PC-9 (cell line): ENCODE results near the gene COL5A1. TPM values are rescaled to one million over a fixed set of nuclear protein-coding genes. Genes with fewer than 3 reads are reported as not detected.

Experiments
- BruUV-seq: library from RNA; stranded (reverse); fragments of 400-500 nt; replicated peaks from 2 replicates; lab custom pipeline; 2021; lab: Mats Ljungman, UMichigan
- CTCF ChIA-PET: fragments of 300-600 bp; sonication (Branson Sonifier 250); formaldehyde crosslinking; loops from one replicate; lab custom pipeline; 2022; ENCODE audit warnings: antibody characterized with exemption; lab: Charles Lee
- POLR2A ChIA-PET: fragments of 300-600 bp; sonication (Branson Sonifier 250); formaldehyde crosslinking; loops from one replicate; lab custom pipeline; 2022; ENCODE audit warnings: antibody characterized with exemption; ENCODE audit not compliant: unreplicated experiment; lab: Charles Lee
- DNase-seq, 2 experiments: peaks; one replicate each; pipeline versions ENCODE4 v3.0.0 to v3.0.0-alpha.2; 2015 to 2022; ENCODE audit warnings: mixed read lengths in 1 of 2
- H2AFZ ChIP-seq: fragments of 200-600 bp; sonication (generic); 2 replicates; pipeline ENCODE4 v1.8.1; 2017; ENCODE audit warnings: antibody characterized with exemption
- H3F3A ChIP-seq: fragments of 200-600 bp; sonication (generic); 2 replicates; pipeline ENCODE4 v1.8.1; 2017; ENCODE audit warnings: antibody characterized with exemption, mild to moderate bottlenecking, low read depth; ENCODE audit not compliant: insufficient read depth
- H3K27ac ChIP-seq: fragments of 200-600 bp; sonication (generic); 2 replicates; pipeline ENCODE4 v1.6.1; 2016; ENCODE audit warnings: mixed run types
- H3K27me3 ChIP-seq: fragments of 200-600 bp; sonication (generic); 2 replicates; pipeline ENCODE4 v1.6.1; 2016; ENCODE audit warnings: low read depth, mixed run types; ENCODE audit not compliant: insufficient read depth
- H3K36me3 ChIP-seq: fragments of 200-600 bp; sonication (generic); 2 replicates; pipeline ENCODE4 v1.6.1; 2016; ENCODE audit warnings: low read depth, mixed run types
- H3K4me1 ChIP-seq: fragments of 200-600 bp; sonication (generic); replicated peaks from 2 replicates; pipeline ENCODE4 v1.6.1; 2016; ENCODE audit warnings: mixed run types; ENCODE audit not compliant: insufficient read depth
- H3K4me2 ChIP-seq: fragments of 200-600 bp; sonication (generic); 2 replicates; pipeline ENCODE4 v1.6.1; 2017; ENCODE audit warnings: mixed run types
- H3K4me3 ChIP-seq: fragments of 200-600 bp; sonication (generic); 2 replicates; pipeline ENCODE4 v1.6.1; 2016; ENCODE audit warnings: mixed run types
- H3K79me2 ChIP-seq: fragments of 200-600 bp; sonication (generic); 2 replicates; pipeline ENCODE4 v1.6.1; 2017; ENCODE audit warnings: low read depth, mixed run types
- H3K9me2 ChIP-seq: fragments of 200-600 bp; sonication (generic); 2 replicates; pipeline ENCODE4 v1.8.1; 2017; ENCODE audit warnings: mild to moderate bottlenecking; ENCODE audit not compliant: insufficient read depth
- H3K9me3 ChIP-seq: fragments of 200-600 bp; sonication (generic); 2 replicates; pipeline ENCODE4 v1.8.1; 2016; ENCODE audit warnings: low read depth; ENCODE audit not compliant: insufficient read depth
- H4K20me1 ChIP-seq: fragments of 200-600 bp; sonication (generic); 2 replicates; pipeline ENCODE4 v1.8.1; 2017; ENCODE audit not compliant: insufficient read depth
- EZH2 ChIP-seq: fragments of 200-600 bp; sonication (generic); IDR thresholded peaks from 2 replicates; pipeline ENCODE4 v1.8.0; 2017; ENCODE audit warnings: antibody characterized with exemption, low read depth
- intact Hi-C: fragments of 100-400 bp; cut with micrococcal nuclease; formaldehyde crosslinking; loops from one replicate; pipeline ENCODE4 v1.10.0; 2022; ENCODE audit not compliant: unreplicated experiment
- total RNA-seq: library from RNA; stranded (reverse); gene quantifications from 2 replicates; pipeline ENCODE4 v1.2.3, GENCODE V29; 2021
- TF ChIP-seq, protein P1 (sequence below): fragments of 200-600 bp; sonication (generic); conservative IDR thresholded peaks from 2 replicates; pipeline ENCODE4 v1.6.1; 2017; ENCODE audit warnings: mixed run types, antibody characterized with exemption, mild to moderate bottlenecking, moderate library complexity

COL5A1 gene
- total RNA-seq, 1 experiment from 2014 or later, result 15.2 TPM

DNA sequence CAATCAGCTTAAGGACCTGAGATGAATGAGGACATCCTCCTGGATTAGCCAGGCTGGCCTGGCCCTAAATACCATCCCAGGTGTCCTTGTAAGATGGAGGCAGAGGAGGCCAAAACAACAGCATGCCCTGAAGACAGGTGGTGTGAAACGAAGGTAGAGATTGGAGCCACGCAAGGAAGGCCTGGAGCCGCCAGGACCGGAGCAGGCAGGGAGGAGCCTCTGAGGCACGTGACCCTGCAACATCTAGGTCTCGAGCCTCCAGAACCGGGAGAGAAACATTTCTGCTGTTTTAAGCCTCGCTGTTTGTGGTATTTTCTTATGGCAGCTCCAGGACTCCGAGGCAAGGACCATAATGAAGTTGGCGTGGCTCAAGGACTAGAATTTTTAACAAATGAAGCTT is 9.7 kb upstream of the COL5A1 start:
- H3K4me2 ChIP-seq, result no peak overlapping the region
- H3K9me3 ChIP-seq, result no peaks in the 10 kb centered on the region
- no peaks in the 10 kb centered on the region for H3K9me2 ChIP-seq
- no peaks in the 10 kb centered on the region for H3K4me1 ChIP-seq
- H3K36me3 ChIP-seq, result no peaks in the 10 kb centered on the region
- no peak overlapping the region for H3K27ac ChIP-seq
- BruUV-seq, result no TSS peak
- intact Hi-C loops, result no loop called here
- ChIA-PET POLR2A (no interaction called here), CTCF (no interaction called here)
- peaks cover 27% of the 10 kb centered on the region; the same call in 1 of the 2 replicates for H3K27me3 ChIP-seq
- no peaks in the 10 kb centered on the region for H3F3A ChIP-seq
- no peak for TF ChIP-seq EZH2
- TF ChIP-seq, protein P1, sequence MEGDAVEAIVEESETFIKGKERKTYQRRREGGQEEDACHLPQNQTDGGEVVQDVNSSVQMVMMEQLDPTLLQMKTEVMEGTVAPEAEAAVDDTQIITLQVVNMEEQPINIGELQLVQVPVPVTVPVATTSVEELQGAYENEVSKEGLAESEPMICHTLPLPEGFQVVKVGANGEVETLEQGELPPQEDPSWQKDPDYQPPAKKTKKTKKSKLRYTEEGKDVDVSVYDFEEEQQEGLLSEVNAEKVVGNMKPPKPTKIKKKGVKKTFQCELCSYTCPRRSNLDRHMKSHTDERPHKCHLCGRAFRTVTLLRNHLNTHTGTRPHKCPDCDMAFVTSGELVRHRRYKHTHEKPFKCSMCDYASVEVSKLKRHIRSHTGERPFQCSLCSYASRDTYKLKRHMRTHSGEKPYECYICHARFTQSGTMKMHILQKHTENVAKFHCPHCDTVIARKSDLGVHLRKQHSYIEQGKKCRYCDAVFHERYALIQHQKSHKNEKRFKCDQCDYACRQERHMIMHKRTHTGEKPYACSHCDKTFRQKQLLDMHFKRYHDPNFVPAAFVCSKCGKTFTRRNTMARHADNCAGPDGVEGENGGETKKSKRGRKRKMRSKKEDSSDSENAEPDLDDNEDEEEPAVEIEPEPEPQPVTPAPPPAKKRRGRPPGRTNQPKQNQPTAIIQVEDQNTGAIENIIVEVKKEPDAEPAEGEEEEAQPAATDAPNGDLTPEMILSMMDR, result no peak
- H3K4me3 ChIP-seq, result no peak overlapping the region
- H3K79me2 ChIP-seq, result no peaks in the 10 kb centered on the region
- H2AFZ ChIP-seq, result no peak overlapping the region
- H4K20me1 ChIP-seq, result no peaks in the 10 kb centered on the region
- no peak for DNase-seq

DNA sequence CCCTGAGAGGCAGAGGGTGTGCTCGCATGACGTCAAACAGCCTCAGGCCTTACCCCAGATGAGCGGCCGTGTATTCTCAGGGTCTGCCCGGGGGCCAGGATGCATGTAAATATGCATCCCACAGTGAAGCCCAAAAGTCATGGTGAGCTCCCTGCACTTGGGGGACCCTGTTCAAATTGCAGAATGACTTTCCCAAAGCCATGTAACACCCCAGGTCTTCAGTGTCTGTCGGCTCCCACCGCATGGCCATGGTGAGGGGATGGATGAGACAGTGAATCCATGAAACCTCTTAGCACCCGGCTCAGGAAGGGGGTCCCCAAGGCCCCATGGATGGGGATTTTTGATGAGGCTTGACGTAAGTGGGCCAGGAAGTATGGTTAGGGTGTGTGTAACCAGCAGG is 9.3 kb upstream of the COL5A1 start:
- no peaks in the 10 kb centered on the region for H3K9me3 ChIP-seq
- no peaks in the 10 kb centered on the region for H3K36me3 ChIP-seq
- no peak overlapping the region for H3K4me3 ChIP-seq
- POLR2A ChIA-PET, result no interaction called here
- TF ChIP-seq, protein P1, result no peak
- no peak for TF ChIP-seq EZH2
- CTCF ChIA-PET, result no interaction called here
- H3F3A ChIP-seq, result no peaks in the 10 kb centered on the region
- no peak overlapping the region for H3K27ac ChIP-seq
- H3K4me2 ChIP-seq, result no peak overlapping the region
- H4K20me1 ChIP-seq, result no peaks in the 10 kb centered on the region
- H3K9me2 ChIP-seq, result no peaks in the 10 kb centered on the region
- no TSS peak for BruUV-seq
- no peaks in the 10 kb centered on the region for H3K79me2 ChIP-seq
- no peak for DNase-seq
- no peaks in the 10 kb centered on the region for H3K4me1 ChIP-seq
- H3K27me3 ChIP-seq, result peaks cover 27% of the 10 kb centered on the region; the same call in 1 of the 2 replicates
- no peak overlapping the region for H2AFZ ChIP-seq
- intact Hi-C loops, result no loop called here

DNA sequence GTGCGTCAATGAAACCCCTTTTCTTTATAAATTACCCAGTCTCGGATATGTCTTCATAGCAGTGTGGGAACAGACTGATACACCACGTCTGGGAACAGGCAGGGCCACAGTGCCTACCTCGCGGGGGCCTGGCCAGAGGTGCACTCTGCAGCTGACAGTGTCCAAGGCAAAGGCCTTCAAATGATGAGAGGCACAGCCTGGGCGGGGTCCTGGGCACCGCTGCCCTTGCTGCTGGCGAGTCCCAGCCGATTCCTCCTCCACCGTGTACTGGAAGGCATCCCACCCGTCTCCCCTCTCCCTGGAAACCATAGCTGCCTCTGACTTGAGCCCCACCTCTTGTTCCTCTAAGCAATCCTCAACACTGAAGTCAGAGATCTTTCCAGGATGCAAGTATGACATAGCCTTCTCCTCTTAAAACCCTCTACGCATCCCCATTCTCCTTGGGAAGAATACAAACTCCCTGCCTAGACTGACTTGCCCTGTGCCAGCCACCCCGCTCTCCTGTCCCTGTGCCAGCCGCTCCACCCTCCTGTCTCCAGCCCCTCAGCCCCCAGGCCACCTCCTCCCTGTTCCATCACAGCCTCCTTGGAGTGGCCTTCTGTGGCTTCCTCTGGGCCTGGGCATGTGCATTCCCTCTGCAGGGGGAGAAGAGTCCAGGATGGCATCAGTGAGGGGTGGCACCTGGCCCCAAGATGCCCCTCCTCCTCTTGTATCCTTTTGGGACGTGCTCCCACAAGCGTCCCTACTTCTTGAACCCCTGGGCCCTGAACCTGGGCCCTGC is 8.1 kb upstream of the COL5A1 start:
- H3K27me3 ChIP-seq, result peaks cover 39% of the 10 kb centered on the region; the same call in 1 of the 2 replicates
- no peak overlapping the region for H2AFZ ChIP-seq
- no peaks in the 10 kb centered on the region for H3K9me3 ChIP-seq
- ChIA-PET POLR2A (no interaction called here), CTCF (no interaction called here)
- no TSS peak for BruUV-seq
- H3K4me2 ChIP-seq, result no peak overlapping the region
- no peak overlapping the region for H3K27ac ChIP-seq
- H3F3A ChIP-seq, result no peaks in the 10 kb centered on the region
- no peaks in the 10 kb centered on the region for H3K79me2 ChIP-seq
- no peaks in the 10 kb centered on the region for H3K4me1 ChIP-seq
- TF ChIP-seq, protein P1, result no peak
- TF ChIP-seq EZH2, result no peak
- H3K9me2 ChIP-seq, result no peaks in the 10 kb centered on the region
- no peak overlapping the region for H3K4me3 ChIP-seq
- intact Hi-C loops, result no loop called here
- no peaks in the 10 kb centered on the region for H3K36me3 ChIP-seq
- H4K20me1 ChIP-seq, result no peaks in the 10 kb centered on the region
- DNase-seq, result no peak
